ENCODE data around the gene CALML4. TPM values are rescaled to one million over a fixed set of nuclear protein-coding genes. Genes with fewer than 3 reads are reported as not detected.

Gene CALML4
- total RNA-seq (2021; fragmentation: NEBNext Ultra II Directional; extraction: Animal tissue kit (Norgen Biotek cat#: 25700)), result 1 to 10 TPM in 3 of 6 experiments, under 1 TPM in 3; 0.40 to 1.9 (median 0.87) TPM
- long read RNA-seq, result 0 reads

- H3K36me3 Mint-ChIP-seq (ENCODE audit: low read depth), result no peaks in the 10 kb centered on the region
- DNase-seq, result no peak
- no peaks in the 10 kb centered on the region for H3K4me1 Mint-ChIP-seq (ENCODE audit: low read depth)
- no peak within 1 kb of the TSS for H3K4me3 Mint-ChIP-seq
- no peaks in the 10 kb centered on the region for H3K9me3 Mint-ChIP-seq
- H3K27me3 Mint-ChIP-seq (ENCODE audit: insufficient read depth), result peaks cover 1% of the 10 kb centered on the region
- no peak within 1 kb of the TSS for H3K27ac Mint-ChIP-seq
- TF ChIP-seq, protein P1, sequence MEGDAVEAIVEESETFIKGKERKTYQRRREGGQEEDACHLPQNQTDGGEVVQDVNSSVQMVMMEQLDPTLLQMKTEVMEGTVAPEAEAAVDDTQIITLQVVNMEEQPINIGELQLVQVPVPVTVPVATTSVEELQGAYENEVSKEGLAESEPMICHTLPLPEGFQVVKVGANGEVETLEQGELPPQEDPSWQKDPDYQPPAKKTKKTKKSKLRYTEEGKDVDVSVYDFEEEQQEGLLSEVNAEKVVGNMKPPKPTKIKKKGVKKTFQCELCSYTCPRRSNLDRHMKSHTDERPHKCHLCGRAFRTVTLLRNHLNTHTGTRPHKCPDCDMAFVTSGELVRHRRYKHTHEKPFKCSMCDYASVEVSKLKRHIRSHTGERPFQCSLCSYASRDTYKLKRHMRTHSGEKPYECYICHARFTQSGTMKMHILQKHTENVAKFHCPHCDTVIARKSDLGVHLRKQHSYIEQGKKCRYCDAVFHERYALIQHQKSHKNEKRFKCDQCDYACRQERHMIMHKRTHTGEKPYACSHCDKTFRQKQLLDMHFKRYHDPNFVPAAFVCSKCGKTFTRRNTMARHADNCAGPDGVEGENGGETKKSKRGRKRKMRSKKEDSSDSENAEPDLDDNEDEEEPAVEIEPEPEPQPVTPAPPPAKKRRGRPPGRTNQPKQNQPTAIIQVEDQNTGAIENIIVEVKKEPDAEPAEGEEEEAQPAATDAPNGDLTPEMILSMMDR (IDR thresholded peaks at IDR 0.05), result no peak
Measured at GRCh38 chr15:68204776-68205557, at the start of gene CALML4. Gene CALML4, minus strand, starts transcription at chr15:68205332. Its CDS starts 85 bp downstream, at chr15:68205247.

GRCh38 chr15:68252925-68253534 lies 47.9 kb upstream of the CALML4 start:
- DNase-seq, result peak; percentile 70
- Mint-ChIP-seq H3K4me3 (peak overlapping the region; percentile 21; the same call in 1 of the 2 replicates), H3K4me1 (ENCODE audit: low read depth) (peaks cover 5% of the 10 kb centered on the region; the same call in 1 of the 2 replicates)

DNA sequence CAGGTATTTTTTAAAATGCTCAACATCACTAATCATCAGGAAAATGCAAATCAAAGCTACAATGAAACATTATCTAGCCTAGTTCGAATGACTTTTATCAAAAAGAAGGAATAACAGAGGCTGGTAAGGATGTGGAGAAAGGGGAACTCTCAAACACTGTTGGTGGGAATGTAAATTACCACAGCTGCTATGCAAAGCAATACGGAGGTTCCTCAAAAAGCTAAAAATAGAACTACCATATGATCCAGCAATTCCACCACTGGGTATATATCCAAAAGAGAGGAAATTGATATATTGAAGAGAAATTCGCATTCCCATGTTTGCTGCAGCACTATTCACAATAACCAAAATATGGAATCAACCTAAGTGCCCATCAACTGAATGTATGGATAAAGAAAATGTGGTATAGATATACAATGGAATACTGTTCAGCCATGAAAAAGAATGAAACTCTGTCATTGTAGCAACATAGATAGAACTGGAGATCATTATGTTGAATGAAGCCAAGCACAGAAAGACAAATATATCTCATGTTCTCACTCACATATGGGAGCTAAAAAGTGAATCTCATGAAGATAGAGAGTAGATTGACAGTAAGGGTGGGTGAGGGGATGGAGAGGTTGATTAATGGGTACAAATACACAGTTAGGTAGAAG lies 44.1 kb upstream of the CALML4 start:
- no peak overlapping the region for H3K4me3 Mint-ChIP-seq
- TF ChIP-seq, protein P1 (IDR thresholded peaks at IDR 0.05), result no peak
- H3K27ac Mint-ChIP-seq, result no peak overlapping the region
- peaks cover 5% of the 10 kb centered on the region; the same call in 1 of the 2 replicates for H3K4me1 Mint-ChIP-seq (ENCODE audit: low read depth)
- H3K9me3 Mint-ChIP-seq, result peaks cover 6% of the 10 kb centered on the region; the same call in 1 of the 2 replicates
- no peaks in the 10 kb centered on the region for H3K36me3 Mint-ChIP-seq (ENCODE audit: low read depth)
- H3K27me3 Mint-ChIP-seq (ENCODE audit: insufficient read depth), result peaks cover 6% of the 10 kb centered on the region; the same call in 1 of the 2 replicates
- DNase-seq, result no peak

More at GRCh38 chr15:68252925-68253534, 47.9 kb upstream of the CALML4 start:
- TF ChIP-seq, protein P1 (IDR thresholded peaks at IDR 0.05), result peak; percentile 94
- Mint-ChIP-seq H3K36me3 (ENCODE audit: low read depth) (no peaks in the 10 kb centered on the region), H3K27me3 (ENCODE audit: insufficient read depth) (peaks cover 7% of the 10 kb centered on the region; the same call in 1 of the 2 replicates), H3K27ac (no peak overlapping the region), H3K9me3 (no peaks in the 10 kb centered on the region)

GRCh38 chr15:68244235-68244634 lies 39.1 kb upstream of the CALML4 start:
- no peak for DNase-seq
- H3K27me3 Mint-ChIP-seq (ENCODE audit: insufficient read depth), result no peaks in the 10 kb centered on the region; the same call in 1 of the 2 replicates
- no peaks in the 10 kb centered on the region for H3K36me3 Mint-ChIP-seq (ENCODE audit: low read depth)
- peaks cover 9% of the 10 kb centered on the region; the same call in 1 of the 2 replicates for H3K9me3 Mint-ChIP-seq
- H3K27ac Mint-ChIP-seq, result no peak overlapping the region
- H3K4me3 Mint-ChIP-seq, result no peak overlapping the region
- TF ChIP-seq, protein P1 (IDR thresholded peaks at IDR 0.05), result no peak
- H3K4me1 Mint-ChIP-seq (ENCODE audit: low read depth), result no peaks in the 10 kb centered on the region
